Skeletal muscle satellite cell (primary cell): Measurements from ENCODE around the gene OR6M1.

Experiments used
- H3K27me3 ChIP-seq: 2 replicates; pipeline ENCODE4 v1.7.0; 2013; ENCODE audit warnings: low read length; ENCODE audit not compliant: control insufficient read depth, insufficient read depth
- H3K36me3 ChIP-seq: 2 replicates; pipeline ENCODE4 v1.7.0; 2013; ENCODE audit warnings: mild to moderate bottlenecking, control low read depth, low read length; ENCODE audit not compliant: insufficient read depth
- H3K4me1 ChIP-seq: 2 replicates; pipeline ENCODE4 v1.7.0; 2013; ENCODE audit warnings: low read length; ENCODE audit not compliant: control insufficient read depth, insufficient read depth
- H3K4me2 ChIP-seq: 2 replicates; pipeline ENCODE4 v1.7.0; 2013; ENCODE audit warnings: mild to moderate bottlenecking, low read length
- H3K4me3 ChIP-seq: 2 replicates; pipeline ENCODE4 v1.7.0; 2013; ENCODE audit warnings: low read length
- H3K9ac ChIP-seq: 2 replicates; pipeline ENCODE4 v1.7.0; 2013; ENCODE audit warnings: mild to moderate bottlenecking, low read depth, low read length, moderate library complexity
- H3K9me3 ChIP-seq: replicated peaks from 2 replicates; pipeline ENCODE4 v1.7.0; 2013; ENCODE audit warnings: mild to moderate bottlenecking, control low read depth, low read length

OR6M1 gene

GRCh38 chr11:123775289-123775688, 30.9 kb downstream of the OR6M1 start:
- Histone ChIP-seq H3K9me3 (no peaks in the 10 kb centered on the region), H3K4me1 (no peaks in the 10 kb centered on the region), H3K4me2 (no peak overlapping the region), H3K4me3 (no peak overlapping the region), H3K9ac (no peak overlapping the region), H3K27me3 (peaks cover 2% of the 10 kb centered on the region), H3K36me3 (no peaks in the 10 kb centered on the region)

GRCh38 chr11:123773959-123774358, 32.2 kb downstream of the OR6M1 start:
- Histone ChIP-seq H3K9ac (no peak overlapping the region), H3K36me3 (no peaks in the 10 kb centered on the region), H3K27me3 (peaks cover 2% of the 10 kb centered on the region), H3K4me3 (no peak overlapping the region), H3K4me1 (no peaks in the 10 kb centered on the region), H3K4me2 (no peak overlapping the region), H3K9me3 (no peaks in the 10 kb centered on the region)

GRCh38 chr11:123773026-123773425, 33.1 kb downstream of the OR6M1 start:
- H3K27me3 ChIP-seq, result peaks cover 2% of the 10 kb centered on the region
- no peaks in the 10 kb centered on the region for H3K36me3 ChIP-seq
- no peaks in the 10 kb centered on the region for H3K9me3 ChIP-seq
- no peak overlapping the region for H3K9ac ChIP-seq
- H3K4me2 ChIP-seq, result no peak overlapping the region
- H3K4me3 ChIP-seq, result no peak overlapping the region
- no peaks in the 10 kb centered on the region for H3K4me1 ChIP-seq

GRCh38 chr11:123771664-123772063, 34.5 kb downstream of the OR6M1 start:
- Histone ChIP-seq H3K27me3 (peaks cover 2% of the 10 kb centered on the region), H3K4me3 (no peak overlapping the region), H3K4me1 (no peaks in the 10 kb centered on the region), H3K4me2 (no peak overlapping the region), H3K9me3 (no peaks in the 10 kb centered on the region), H3K9ac (no peak overlapping the region), H3K36me3 (no peaks in the 10 kb centered on the region)

- Histone ChIP-seq H3K4me3 (no peak overlapping the region), H3K36me3 (no peaks in the 10 kb centered on the region), H3K4me2 (no peak overlapping the region), H3K27me3 (peaks cover under 1% of the 10 kb centered on the region), H3K9me3 (no peaks in the 10 kb centered on the region), H3K9ac (no peak overlapping the region), H3K4me1 (no peaks in the 10 kb centered on the region)
These were observed 35.4 kb downstream of the OR6M1 start for GRCh38 chr11:123770712-123771111.

- H3K36me3 ChIP-seq, result no peaks in the 10 kb centered on the region
- H3K4me1 ChIP-seq, result no peaks in the 10 kb centered on the region
These were observed 40.5 kb downstream of the OR6M1 start for GRCh38 chr11:123765601-123766000.

GRCh38 chr11:123762422-123762821, 43.7 kb downstream of the OR6M1 start:
- Histone ChIP-seq H3K4me1 (no peaks in the 10 kb centered on the region), H3K4me3 (no peak overlapping the region), H3K9me3 (no peaks in the 10 kb centered on the region), H3K36me3 (no peaks in the 10 kb centered on the region), H3K9ac (no peak overlapping the region), H3K4me2 (no peak overlapping the region), H3K27me3 (peaks cover 3% of the 10 kb centered on the region)

More at GRCh38 chr11:123765601-123766000, 40.5 kb downstream of the OR6M1 start:
- Histone ChIP-seq H3K9me3 (no peaks in the 10 kb centered on the region), H3K4me2 (no peak overlapping the region), H3K4me3 (no peak overlapping the region), H3K9ac (no peak overlapping the region), H3K27me3 (no peaks in the 10 kb centered on the region)

- Histone ChIP-seq H3K36me3 (no peaks in the 10 kb centered on the region), H3K4me1 (no peaks in the 10 kb centered on the region), H3K9ac (no peak overlapping the region), H3K27me3 (peaks cover 13% of the 10 kb centered on the region), H3K4me2 (no peak overlapping the region), H3K9me3 (no peaks in the 10 kb centered on the region), H3K4me3 (no peak overlapping the region)
These were observed 45.3 kb downstream of the OR6M1 start for GRCh38 chr11:123760894-123761293.

GRCh38 chr11:123757976-123758375, 48.2 kb downstream of the OR6M1 start:
- H3K36me3 ChIP-seq, result no peaks in the 10 kb centered on the region
- no peak overlapping the region for H3K4me3 ChIP-seq
- no peaks in the 10 kb centered on the region for H3K4me1 ChIP-seq
- H3K27me3 ChIP-seq, result peaks cover 13% of the 10 kb centered on the region
- H3K4me2 ChIP-seq, result no peak overlapping the region
- H3K9ac ChIP-seq, result no peak overlapping the region
- H3K9me3 ChIP-seq, result no peaks in the 10 kb centered on the region

GRCh38 chr11:123755813-123756212, 50.3 kb downstream of the OR6M1 start:
- Histone ChIP-seq H3K9ac (no peak overlapping the region), H3K27me3 (peaks cover 14% of the 10 kb centered on the region), H3K4me3 (no peak overlapping the region), H3K4me1 (no peaks in the 10 kb centered on the region), H3K36me3 (no peaks in the 10 kb centered on the region), H3K4me2 (no peak overlapping the region), H3K9me3 (no peaks in the 10 kb centered on the region)
